ENCODE results near the gene BTLA. TPM values are rescaled to one million over a fixed set of nuclear protein-coding genes. Genes with fewer than 3 reads are reported as not detected.

Gene BTLA
- total RNA-seq, 1 experiment from 2014 or later = not detected

Other genes starting within 250 kb of the BTLA start
- not detected in 2 replicates for gene SLC9C1, start 205.3 kb downstream of the BTLA start, total RNA-seq (2014; rRNA removed)
- gene CD200, start 166.3 kb downstream of the BTLA start, total RNA-seq (2014; rRNA removed) = not detected in 2 replicates
- 117 and 120 TPM in 2 replicates for gene ATG3, start 62.5 kb upstream of the BTLA start, total RNA-seq (2014; rRNA removed)
- 16.0 and 17.7 TPM in 2 replicates for gene SLC35A5, start 62.6 kb upstream of the BTLA start, total RNA-seq (2014; rRNA removed)
- 17.0 and 20.4 TPM in 2 replicates for gene CCDC80, start 141.7 kb upstream of the BTLA start, total RNA-seq (2014; rRNA removed)

All from PC-3 (cell line).